Large intestine (tissue), 3 donors: ENCODE data around the gene FAM180B. TPM values are rescaled to one million over a fixed set of nuclear protein-coding genes. Genes with fewer than 3 reads are reported as not detected.
A peak's percentile ranks its signal among the peaks of the same experiment; 100 is the strongest.

Experiments used
- DNase-seq, 2 donors: peaks; one replicate each; pipeline versions ENCODE4 v3.0.0 to v3.0.0-alpha.2; 2013
- H3K27ac ChIP-seq: one replicate; pipeline ENCODE4 v1.5.1; 2013; ENCODE audit warnings: low read length
- H3K27me3 ChIP-seq: 2 replicates; pipeline ENCODE4 v1.6.1; 2013; ENCODE audit warnings: low read length; ENCODE audit not compliant: control insufficient read depth, insufficient read depth
- H3K36me3 ChIP-seq: 2 replicates; pipeline ENCODE4 v1.6.1; 2013; ENCODE audit warnings: low read length; ENCODE audit not compliant: control insufficient read depth, insufficient read depth
- H3K4me1 ChIP-seq: one replicate; pipeline ENCODE4 v1.6.1; 2013; ENCODE audit warnings: low read length; ENCODE audit not compliant: control insufficient read depth, insufficient read depth
- H3K4me3 ChIP-seq: one replicate; pipeline ENCODE4 v1.5.1; 2013; ENCODE audit warnings: low read length
- H3K9me3 ChIP-seq: one replicate; pipeline ENCODE4 v1.6.1; 2013; ENCODE audit warnings: mild to moderate bottlenecking, low read depth, low read length, moderate library complexity; ENCODE audit not compliant: control insufficient read depth
- WGBS: methylation state at CpG from one replicate; pipeline ENCODE4 v1.1.5; 2013; ENCODE audit warnings: low lambda C conversion rate; ENCODE audit not compliant: insufficient coverage; 5-methylcytosine and 5-hydroxymethylcytosine counted together
- polyA plus RNA-seq: library from polyadenylated mRNA; unstranded; fragments of 120-200 nt; gene quantifications from one replicate; pipeline ENCODE4 v1.2.1, GENCODE V29; 2013

The FAM180B gene
- polyA plus RNA-seq, 1 donor, result 0.19 TPM

DNA sequence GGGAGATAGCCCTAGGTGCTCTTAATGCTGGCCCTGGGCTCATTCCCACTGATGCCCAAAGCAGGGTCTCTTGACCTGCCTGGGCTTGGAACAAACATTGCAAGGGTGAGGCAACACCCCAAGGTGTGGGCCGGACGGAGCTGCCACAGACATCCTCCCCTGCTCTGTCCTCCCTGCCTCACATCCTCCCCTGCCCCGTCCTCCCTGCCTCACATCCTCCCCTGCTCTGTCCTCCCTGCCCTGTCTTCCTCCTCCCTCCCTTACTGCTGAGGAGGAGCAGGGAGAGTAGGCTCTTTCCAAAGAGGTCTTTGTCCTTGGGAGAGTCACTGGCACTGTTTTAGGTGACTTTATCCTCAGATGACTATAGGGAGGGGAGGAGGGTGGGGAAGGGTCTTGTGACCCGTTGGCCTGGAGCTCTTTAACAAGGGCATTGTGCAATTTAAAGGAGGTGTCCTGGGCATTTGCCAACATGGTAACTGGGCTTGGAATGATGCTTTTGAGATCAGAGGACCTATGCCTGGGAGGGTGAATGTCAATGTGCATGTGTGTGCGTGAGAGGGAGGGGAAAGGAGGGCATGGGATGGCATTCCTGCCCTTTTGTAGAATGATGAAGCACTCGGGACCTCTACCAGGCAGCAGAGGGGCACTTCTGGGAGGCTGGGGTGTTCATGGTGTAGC lies 700 bp downstream of the FAM180B start:
- no CpG with 5 or more reads among the region's 6 CpGs for WGBS
- DNase-seq, result no peak
- H3K27me3 ChIP-seq, result peaks cover 12% of the 10 kb centered on the region
- H3K27ac ChIP-seq, result peak overlapping the region; percentile 60
- H3K4me1 ChIP-seq, result peaks cover 17% of the 10 kb centered on the region
- no peak overlapping the region for H3K4me3 ChIP-seq
- peaks cover 5% of the 10 kb centered on the region for H3K9me3 ChIP-seq
- peaks cover 29% of the 10 kb centered on the region for H3K36me3 ChIP-seq

DNA sequence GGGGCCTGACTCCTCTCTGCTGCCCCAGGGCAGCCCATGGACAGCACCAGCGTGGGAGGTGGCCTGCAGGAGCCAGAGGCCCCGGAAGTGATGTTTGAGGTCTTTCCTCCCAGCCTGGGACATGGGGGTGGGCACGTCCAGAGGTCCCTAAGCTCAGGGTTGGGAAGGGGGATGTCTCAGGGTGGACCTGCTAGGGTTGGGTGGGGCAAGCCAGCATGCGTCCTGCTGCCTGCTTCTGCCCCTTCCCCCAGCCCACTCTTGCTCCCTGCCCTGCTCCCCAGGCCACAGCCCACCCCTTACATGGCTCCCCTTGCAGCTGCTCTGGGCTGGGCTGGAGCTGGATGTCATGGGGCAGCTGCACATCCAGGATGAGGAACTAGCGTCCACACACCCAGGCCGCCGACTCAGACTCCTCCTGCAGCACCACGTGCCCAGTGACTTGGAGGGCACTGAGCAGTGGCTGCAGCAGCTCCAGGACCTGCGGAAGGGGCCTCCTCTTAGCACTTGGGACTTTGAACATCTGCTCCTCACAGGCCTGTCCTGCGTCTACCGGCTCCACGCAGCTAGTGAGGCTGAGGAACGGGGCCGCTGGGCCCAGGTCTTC lies 1.3 kb downstream of the FAM180B start:
- no CpG with 5 or more reads among the region's 14 CpGs for WGBS
- H3K4me1 ChIP-seq, result peaks cover 17% of the 10 kb centered on the region
- H3K4me3 ChIP-seq, result no peak overlapping the region
- peaks cover 5% of the 10 kb centered on the region for H3K9me3 ChIP-seq
- H3K27me3 ChIP-seq, result peaks cover 18% of the 10 kb centered on the region
- H3K27ac ChIP-seq, result peak overlapping the region; percentile 64
- peak; percentile 85 to 90 for DNase-seq
- peaks cover 23% of the 10 kb centered on the region for H3K36me3 ChIP-seq

DNA sequence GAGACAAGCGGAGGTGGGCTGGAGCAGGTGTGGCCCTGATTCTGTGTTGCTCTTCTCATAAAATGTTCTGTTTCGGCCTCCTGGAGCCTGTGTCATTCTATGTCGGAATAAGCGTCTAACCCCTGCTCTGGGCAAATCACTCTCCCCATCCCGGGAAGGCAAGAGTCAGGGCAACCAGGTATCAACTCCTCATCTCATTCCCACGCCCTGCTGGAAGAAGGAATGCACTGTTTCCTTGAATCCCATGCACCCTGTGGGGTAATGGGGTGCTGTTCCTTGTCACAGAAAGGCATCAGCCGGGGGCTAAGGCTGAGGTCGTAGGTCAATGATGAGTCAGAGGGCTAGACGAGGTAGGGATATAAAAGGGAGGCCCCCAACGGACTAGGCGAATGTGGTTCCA lies 2.6 kb downstream of the FAM180B start:
- no CpG with 5 or more reads among the region's 11 CpGs for WGBS
- Histone ChIP-seq H3K9me3 (peaks cover 5% of the 10 kb centered on the region), H3K4me3 (peak overlapping the region; percentile 49), H3K36me3 (peaks cover 10% of the 10 kb centered on the region), H3K4me1 (peaks cover 20% of the 10 kb centered on the region), H3K27me3 (peaks cover 31% of the 10 kb centered on the region), H3K27ac (no peak overlapping the region)
- no peak for DNase-seq

DNA sequence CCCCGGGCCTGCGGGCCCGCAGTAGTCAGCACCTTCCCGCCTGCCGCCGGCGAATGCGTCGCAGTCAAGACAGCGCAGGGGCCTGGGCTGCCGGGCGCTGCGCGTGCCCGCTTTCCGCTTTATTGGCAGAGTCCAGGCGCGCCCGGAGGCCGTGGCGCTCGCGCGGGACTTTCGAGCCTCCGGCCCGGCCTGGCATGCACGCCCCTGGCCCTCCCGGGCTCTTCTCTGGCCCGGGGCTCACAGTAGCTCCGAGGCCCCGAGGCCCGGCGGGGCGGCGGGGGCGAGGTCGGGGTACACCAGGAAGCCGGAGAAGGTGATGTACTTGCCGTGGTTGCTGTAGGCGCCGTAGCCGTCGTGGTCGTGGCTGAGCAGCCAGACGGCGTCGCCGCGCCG lies 3.1 kb downstream of the FAM180B start:
- WGBS, result no CpG with 5 or more reads among the region's 51 CpGs
- DNase-seq, result no peak
- H3K27ac ChIP-seq, result no peak overlapping the region
- H3K9me3 ChIP-seq, result peaks cover 8% of the 10 kb centered on the region
- H3K4me3 ChIP-seq, result peak overlapping the region; percentile 49
- H3K27me3 ChIP-seq, result peaks cover 36% of the 10 kb centered on the region
- H3K36me3 ChIP-seq, result peaks cover 5% of the 10 kb centered on the region
- H3K4me1 ChIP-seq, result peaks cover 20% of the 10 kb centered on the region

DNA sequence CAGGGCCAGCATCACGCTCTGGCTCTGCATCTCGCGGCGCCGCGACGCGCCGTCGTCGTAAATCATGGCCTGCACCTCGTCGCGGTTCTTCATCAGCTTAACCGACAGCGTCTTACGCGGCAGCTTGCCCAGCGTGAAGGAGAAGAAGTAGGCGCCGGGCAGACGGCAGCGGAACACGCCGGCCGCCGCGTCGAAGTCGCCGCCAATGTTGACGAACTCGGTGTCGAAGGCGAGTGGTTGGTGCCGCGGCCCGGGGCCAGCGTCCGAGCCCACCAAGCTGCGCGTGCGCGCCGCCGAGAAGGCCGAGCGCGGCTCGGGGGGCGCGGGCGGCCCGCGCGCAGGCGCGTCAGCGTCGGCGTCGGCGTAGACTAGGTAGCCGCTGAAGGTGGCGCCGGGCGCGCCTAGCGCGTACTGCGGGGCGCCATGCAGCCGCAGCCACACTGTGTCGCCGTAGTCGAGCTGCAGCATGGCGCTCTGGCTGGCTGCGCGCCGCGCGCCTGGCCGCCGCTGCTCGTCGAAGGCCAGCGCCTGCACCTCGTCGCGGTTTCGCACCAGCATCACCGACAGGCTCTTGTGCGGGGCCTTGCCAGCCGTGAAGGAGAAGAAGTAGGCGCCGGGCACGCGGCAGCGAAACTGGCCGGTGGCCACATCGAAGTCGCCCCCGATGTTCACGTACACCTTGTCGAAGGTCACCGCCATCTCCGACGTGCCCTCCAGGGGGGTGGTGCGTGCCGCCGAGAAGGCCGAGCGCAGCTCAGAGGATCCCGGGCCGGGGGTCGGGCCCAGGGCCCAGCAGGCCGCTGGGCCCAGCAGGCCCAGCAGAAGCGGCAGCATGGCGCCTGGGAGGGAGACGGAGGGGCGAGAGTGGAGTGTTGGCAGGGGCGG lies 3.7 kb downstream of the FAM180B start:
- no CpG with 5 or more reads among the region's 122 CpGs for WGBS
- Histone ChIP-seq H3K27ac (no peak overlapping the region), H3K36me3 (peaks cover under 1% of the 10 kb centered on the region), H3K9me3 (peaks cover 8% of the 10 kb centered on the region), H3K4me1 (peaks cover 20% of the 10 kb centered on the region), H3K27me3 (peaks cover 42% of the 10 kb centered on the region), H3K4me3 (peak overlapping the region; percentile 49)
- DNase-seq, result peak; percentile 33 to 74

DNA sequence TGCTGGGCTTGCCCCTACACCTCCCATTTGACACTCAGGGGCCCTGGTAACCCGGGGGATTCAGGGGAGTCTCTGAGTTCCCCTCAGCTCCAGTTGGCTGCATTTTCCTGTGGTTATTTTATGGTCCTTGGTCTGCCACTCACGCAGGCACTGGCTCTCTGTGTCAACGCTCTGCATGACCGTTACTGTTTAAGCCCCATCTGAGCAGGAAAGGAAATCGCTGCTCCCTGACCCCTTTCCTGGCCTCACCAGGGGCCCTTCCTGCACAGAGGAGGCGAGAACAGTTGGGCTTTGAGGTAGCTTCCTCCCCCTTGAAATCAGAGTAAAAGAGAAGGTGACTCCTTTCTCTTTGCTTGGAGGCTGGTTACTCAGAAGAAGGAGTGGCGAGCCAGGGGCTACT lies 5.3 kb downstream of the FAM180B start:
- peaks cover 8% of the 10 kb centered on the region for H3K9me3 ChIP-seq
- peaks cover 51% of the 10 kb centered on the region for H3K27me3 ChIP-seq
- no CpG with 5 or more reads among the region's 7 CpGs for WGBS

DNA sequence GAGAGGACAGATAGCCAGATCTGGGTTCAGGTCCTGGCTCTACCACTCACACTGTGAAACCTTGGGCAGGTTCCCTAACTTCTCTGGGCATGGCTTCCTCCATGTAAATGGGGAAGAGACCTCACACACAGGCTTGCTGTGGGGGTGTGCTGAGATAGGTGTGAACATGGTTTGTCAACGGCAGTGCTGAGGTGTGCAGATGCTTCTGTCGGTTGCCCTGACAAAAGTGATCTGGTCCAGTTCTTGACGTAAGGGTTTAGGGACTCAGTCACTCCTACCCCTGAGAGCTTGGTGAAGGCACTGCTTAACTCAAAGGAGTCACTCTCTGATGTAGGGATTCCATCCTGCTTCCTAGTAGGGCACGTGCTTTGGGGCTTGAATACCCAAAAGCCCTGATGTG lies 5.8 kb downstream of the FAM180B start:
- no CpG with 5 or more reads among the region's 4 CpGs for WGBS
- Histone ChIP-seq H3K36me3 (no peaks in the 10 kb centered on the region), H3K4me1 (peaks cover 17% of the 10 kb centered on the region), H3K9me3 (peaks cover 8% of the 10 kb centered on the region), H3K4me3 (no peak overlapping the region), H3K27ac (no peak overlapping the region), H3K27me3 (peaks cover 51% of the 10 kb centered on the region)
- DNase-seq, result no peak

More for the DNA sequence above, 5.3 kb downstream of the FAM180B start:
- Histone ChIP-seq H3K4me3 (no peak overlapping the region), H3K27ac (no peak overlapping the region), H3K4me1 (peaks cover 20% of the 10 kb centered on the region), H3K36me3 (no peaks in the 10 kb centered on the region)
- DNase-seq, result no peak

DNA sequence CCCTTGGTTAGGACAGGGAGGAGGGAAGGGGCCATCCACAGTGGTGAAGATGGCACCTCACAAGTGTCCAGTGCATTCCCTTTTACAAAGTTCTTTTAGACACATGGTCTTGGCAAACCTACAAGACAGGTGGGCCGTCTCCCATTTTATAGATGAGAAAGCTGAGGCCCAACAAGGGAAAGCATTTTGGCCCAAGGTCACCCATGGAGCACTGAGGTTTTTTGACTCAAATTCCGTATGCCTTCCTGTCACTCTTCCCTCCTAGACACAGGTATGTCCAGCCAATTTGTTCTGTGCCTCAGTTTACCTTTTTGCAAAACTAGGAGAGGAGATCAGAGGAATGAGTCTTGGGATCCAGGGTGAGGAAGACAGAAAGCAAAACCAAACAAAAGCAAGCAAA lies 6.5 kb downstream of the FAM180B start:
- Histone ChIP-seq H3K27me3 (peaks cover 51% of the 10 kb centered on the region), H3K4me3 (no peak overlapping the region), H3K4me1 (peaks cover 10% of the 10 kb centered on the region), H3K9me3 (peaks cover 8% of the 10 kb centered on the region), H3K27ac (no peak overlapping the region), H3K36me3 (no peaks in the 10 kb centered on the region)
- DNase-seq, result no peak
- no CpG with 5 or more reads among the region's 2 CpGs for WGBS

DNA sequence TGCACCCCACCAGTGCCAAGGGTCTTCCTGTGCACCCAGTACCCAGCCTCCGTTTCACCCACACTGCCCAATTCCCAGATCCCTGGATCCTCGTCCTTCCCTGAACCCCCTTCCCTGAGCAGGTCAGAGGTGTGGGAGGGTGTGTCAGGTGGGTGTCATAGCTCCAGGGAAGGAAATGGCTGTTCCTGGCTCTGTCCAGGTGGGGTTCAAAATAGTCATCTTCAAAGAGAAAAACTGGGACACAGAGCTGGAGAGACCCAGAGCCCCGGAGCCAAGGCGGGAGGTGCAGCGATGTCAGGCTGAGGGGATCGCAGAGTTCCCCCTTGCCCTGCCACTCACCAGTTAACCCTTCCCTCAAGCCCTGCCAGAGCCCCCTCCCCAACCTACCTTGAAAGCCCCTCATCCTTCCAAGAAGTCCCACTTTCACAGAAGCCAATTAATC lies 7.0 kb downstream of the FAM180B start:
- Histone ChIP-seq H3K9me3 (peaks cover 8% of the 10 kb centered on the region), H3K27ac (no peak overlapping the region), H3K4me1 (peaks cover 6% of the 10 kb centered on the region), H3K27me3 (peaks cover 51% of the 10 kb centered on the region), H3K4me3 (peak overlapping the region; percentile 18), H3K36me3 (no peaks in the 10 kb centered on the region)
- no CpG with 5 or more reads among the region's 6 CpGs for WGBS
- no peak for DNase-seq
